ENCODE results near the gene CD207. TPM values are rescaled to one million over a fixed set of nuclear protein-coding genes. Genes with fewer than 3 reads are reported as not detected.

Gene CD207
- total and polyA plus RNA-seq, 9 donors = 0.06 to 0.69 (median 0.12) TPM; not detected in 3

DNA sequence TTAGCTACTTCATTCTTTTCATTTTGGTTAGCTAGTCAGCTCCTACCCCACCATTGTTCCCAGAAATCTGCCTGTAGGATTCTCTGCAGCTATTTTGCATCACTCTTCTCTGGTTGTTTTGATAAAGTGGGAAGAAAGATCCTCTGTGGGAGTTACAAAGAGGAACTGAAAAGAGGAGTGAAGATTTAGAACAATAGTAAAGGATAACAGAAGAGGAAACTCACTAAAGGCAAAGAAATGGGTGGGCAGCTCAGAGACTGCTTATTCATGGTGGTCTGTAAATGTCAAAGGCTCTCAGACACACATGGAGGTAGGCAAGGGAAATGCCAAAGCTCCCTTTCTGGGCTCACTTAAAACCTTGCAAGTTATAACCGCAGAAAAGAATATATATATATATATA lies 17.2 kb upstream of the CD207 start:
- Histone ChIP-seq H3K27me3 (ENCODE audit: control insufficient read depth, insufficient read depth, low read length) (peaks cover 4% of the 10 kb centered on the region), H3K27ac (ENCODE audit: low read length) (no peak overlapping the region), H3K36me3 (ENCODE audit: control insufficient read depth, insufficient read depth, low read length) (no peaks in the 10 kb centered on the region), H3K9me3 (replicated peaks; ENCODE audit: control insufficient read depth, low read depth, low read length) (no peaks in the 10 kb centered on the region), H3K4me3 (ENCODE audit: low read length) (no peak overlapping the region), H3K4me1 (ENCODE audit: control insufficient read depth, insufficient read depth, low read length) (no peaks in the 10 kb centered on the region)
- no peak for DNase-seq
- WGBS (ENCODE audit: insufficient coverage) = no CpG with 5 or more reads among the region's 1 CpG

DNA sequence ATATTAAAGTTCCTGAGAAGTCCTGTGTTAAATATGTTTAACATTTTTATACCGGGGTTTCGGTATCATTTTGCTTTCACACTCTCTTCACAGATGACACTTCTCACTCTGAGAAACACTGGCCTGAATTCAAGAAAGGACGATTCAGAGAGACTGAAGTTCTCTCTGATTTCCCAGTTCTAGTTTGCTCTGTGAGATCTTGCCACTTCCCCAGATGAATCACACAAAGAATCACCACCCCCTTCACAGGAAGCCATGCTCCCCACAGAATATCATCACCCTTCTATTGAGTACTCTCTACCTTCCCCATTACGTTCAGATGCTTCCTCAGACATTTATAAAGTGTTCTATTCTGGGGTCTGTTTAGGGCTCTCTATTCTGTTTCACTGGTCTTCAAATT lies 16.1 kb upstream of the CD207 start:
- WGBS (ENCODE audit: insufficient coverage) = 17% methylated on average over 1 of the region's 4 CpGs
- Histone ChIP-seq H3K36me3 (ENCODE audit: control insufficient read depth, insufficient read depth, low read length) (no peaks in the 10 kb centered on the region), H3K4me1 (ENCODE audit: control insufficient read depth, insufficient read depth, low read length) (no peaks in the 10 kb centered on the region), H3K9me3 (replicated peaks; ENCODE audit: control insufficient read depth, low read depth, low read length) (no peaks in the 10 kb centered on the region), H3K27me3 (ENCODE audit: control insufficient read depth, insufficient read depth, low read length) (peaks cover 2% of the 10 kb centered on the region), H3K27ac (ENCODE audit: low read length) (no peak overlapping the region), H3K4me3 (ENCODE audit: low read length) (no peak overlapping the region)
- no peak for DNase-seq

DNA sequence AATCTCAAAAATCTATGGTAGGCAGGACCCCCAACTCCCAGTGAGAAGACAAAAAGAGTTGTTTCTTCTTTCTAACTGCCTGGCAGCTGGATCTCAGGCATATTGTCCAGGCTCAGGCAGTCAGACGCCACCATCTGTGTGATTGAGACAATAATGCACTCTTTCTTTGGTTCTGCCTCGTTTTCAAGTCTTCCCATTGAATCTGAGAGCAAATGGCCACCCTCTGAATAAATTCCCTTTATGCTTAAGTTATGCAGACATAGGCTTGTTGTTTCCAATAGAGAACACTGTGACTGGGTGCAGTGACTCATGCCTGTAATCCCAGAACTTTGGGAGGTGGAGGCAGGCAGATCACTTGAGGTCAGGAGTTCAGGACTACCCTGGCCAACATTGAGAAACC lies 15.3 kb upstream of the CD207 start:
- no peaks in the 10 kb centered on the region for H3K36me3 ChIP-seq (ENCODE audit: control insufficient read depth, insufficient read depth, low read length)
- no peaks in the 10 kb centered on the region for H3K9me3 ChIP-seq (replicated peaks; ENCODE audit: control insufficient read depth, low read depth, low read length)
- H3K27me3 ChIP-seq (ENCODE audit: control insufficient read depth, insufficient read depth, low read length) = no peaks in the 10 kb centered on the region
- no peak overlapping the region for H3K4me3 ChIP-seq (ENCODE audit: low read length)
- WGBS (ENCODE audit: insufficient coverage) = 45% methylated on average over 1 of the region's 2 CpGs
- H3K27ac ChIP-seq (ENCODE audit: low read length) = no peak overlapping the region
- no peaks in the 10 kb centered on the region for H3K4me1 ChIP-seq (ENCODE audit: control insufficient read depth, insufficient read depth, low read length)
- no peak for DNase-seq

DNA sequence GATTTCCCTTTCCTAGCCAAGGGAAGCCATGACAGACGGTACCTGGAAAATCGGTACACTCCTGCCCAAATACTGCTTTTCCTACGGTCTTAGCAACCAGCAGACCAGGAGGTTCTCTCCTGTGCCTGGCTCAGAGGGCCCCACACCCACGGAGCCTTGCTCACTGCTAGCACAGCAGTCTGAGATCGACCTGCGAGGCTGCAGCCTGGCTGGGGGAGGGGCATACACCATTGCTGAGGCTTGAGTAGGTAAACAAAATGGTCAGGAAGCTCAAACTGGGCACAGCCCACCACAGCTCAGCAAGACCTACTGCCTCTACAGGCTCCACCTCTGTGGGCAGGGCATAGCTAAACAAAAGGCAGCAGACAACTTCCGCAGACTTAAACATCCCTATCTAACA lies 6.8 kb upstream of the CD207 start:
- Histone ChIP-seq H3K27ac (ENCODE audit: low read length) (no peak overlapping the region), H3K4me3 (ENCODE audit: low read length) (no peak overlapping the region), H3K4me1 (ENCODE audit: control insufficient read depth, insufficient read depth, low read length) (no peaks in the 10 kb centered on the region), H3K9me3 (replicated peaks; ENCODE audit: control insufficient read depth, low read depth, low read length) (no peaks in the 10 kb centered on the region), H3K27me3 (ENCODE audit: control insufficient read depth, insufficient read depth, low read length) (no peaks in the 10 kb centered on the region), H3K36me3 (ENCODE audit: control insufficient read depth, insufficient read depth, low read length) (no peaks in the 10 kb centered on the region)
- DNase-seq = no peak
- WGBS (ENCODE audit: insufficient coverage) = 83% methylated on average over 7 of the region's 7 CpGs

DNA sequence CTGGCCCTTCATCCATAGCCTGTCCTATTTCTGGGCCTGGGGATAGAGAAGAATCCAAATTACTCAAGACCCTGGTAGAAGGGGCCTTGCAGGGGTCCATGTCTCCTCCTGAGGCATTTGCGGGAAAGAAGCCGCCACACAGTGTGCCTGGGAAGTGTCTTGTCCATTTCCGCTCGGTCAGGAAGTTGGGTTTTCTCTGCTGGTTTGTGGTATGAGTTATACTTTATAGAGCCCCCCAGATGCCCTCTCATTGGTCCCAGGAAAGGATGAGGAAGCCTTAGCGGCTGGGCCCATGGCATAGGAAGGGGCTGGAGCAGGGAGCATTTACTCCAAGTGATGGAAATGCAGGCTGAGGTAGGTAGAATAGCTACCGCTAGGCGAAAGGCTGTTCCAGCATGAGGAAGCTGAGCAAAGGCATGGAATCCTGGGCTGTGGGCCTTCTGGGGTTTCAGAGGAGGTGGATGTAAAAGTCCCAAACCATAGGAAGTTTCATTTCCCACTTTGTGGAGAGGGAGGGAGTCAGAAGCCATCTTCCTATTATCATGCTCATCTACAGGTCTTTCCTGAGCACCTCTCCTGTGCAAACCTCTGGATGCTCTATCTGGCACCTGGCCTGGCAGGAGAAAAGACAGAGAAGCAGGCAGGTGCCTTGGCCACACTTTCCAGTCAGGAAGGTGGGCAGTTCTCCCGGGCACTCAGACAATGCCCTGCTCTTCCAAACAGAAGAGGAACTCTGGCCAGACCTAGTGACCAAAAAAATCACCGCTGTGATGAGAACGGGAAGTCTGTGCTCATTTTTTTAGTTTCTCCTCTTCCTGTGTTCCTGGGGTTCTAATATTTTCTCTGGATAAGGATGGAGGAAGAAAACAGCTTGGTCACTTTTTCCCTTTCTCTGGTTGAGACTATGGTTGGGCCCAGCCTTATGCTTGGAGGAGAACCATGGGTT lies 2.6 kb upstream of the CD207 start:
- no peak for DNase-seq
- H3K36me3 ChIP-seq (ENCODE audit: control insufficient read depth, insufficient read depth, low read length) = no peaks in the 10 kb centered on the region
- no peak overlapping the region for H3K4me3 ChIP-seq (ENCODE audit: low read length)
- peaks cover 2% of the 10 kb centered on the region for H3K27me3 ChIP-seq (ENCODE audit: control insufficient read depth, insufficient read depth, low read length)
- 88% methylated on average over 7 of the region's 10 CpGs for WGBS (ENCODE audit: insufficient coverage)
- H3K27ac ChIP-seq (ENCODE audit: low read length) = no peak overlapping the region
- no peaks in the 10 kb centered on the region for H3K9me3 ChIP-seq (replicated peaks; ENCODE audit: control insufficient read depth, low read depth, low read length)
- no peaks in the 10 kb centered on the region for H3K4me1 ChIP-seq (ENCODE audit: control insufficient read depth, insufficient read depth, low read length)

DNA sequence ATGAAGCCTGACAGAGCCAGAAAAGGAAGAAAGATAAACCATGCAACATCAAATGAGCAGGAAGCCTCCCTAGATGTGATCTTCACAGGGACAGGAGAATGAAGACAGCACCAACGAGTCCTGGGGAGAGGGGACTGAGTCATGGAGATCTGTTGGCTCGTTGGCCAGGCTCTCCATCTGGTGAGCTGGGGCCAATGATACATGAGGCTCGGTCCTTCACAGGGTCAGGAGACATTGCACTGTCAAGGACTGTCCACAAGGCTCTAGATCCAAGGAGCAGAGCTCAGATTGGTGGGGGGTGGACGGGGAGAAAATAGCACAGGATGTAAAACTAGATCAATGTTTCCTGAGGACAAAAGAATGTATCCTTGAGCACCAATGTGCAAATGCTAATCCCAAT lies 735 bp downstream of the CD207 start:
- WGBS (ENCODE audit: insufficient coverage) = 88% methylated on average over 2 of the region's 4 CpGs
- DNase-seq = no peak

DNA sequence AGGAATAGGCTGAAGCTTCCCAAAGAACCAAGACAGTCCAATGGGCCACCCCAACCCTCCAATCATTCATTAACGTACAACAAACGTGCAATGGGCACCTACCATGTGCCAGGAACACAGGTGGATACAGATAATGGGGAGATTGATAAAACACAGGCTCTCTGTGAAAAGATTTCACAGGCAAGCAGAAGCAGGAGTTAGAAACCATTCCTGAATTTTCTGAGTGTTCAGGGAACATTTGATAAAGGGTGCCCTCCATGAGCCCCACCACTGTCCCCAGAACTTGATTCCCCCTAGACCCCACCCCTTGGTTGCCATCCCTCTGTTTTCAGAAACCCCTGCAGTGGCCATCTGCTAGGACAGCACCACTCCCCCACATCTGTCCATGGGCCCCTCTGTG lies 1.5 kb downstream of the CD207 start:
- Histone ChIP-seq H3K9me3 (replicated peaks; ENCODE audit: control insufficient read depth, low read depth, low read length) (no peaks in the 10 kb centered on the region), H3K27ac (ENCODE audit: low read length) (no peak overlapping the region), H3K27me3 (ENCODE audit: control insufficient read depth, insufficient read depth, low read length) (peaks cover 7% of the 10 kb centered on the region), H3K4me1 (ENCODE audit: control insufficient read depth, insufficient read depth, low read length) (peaks cover 10% of the 10 kb centered on the region), H3K4me3 (ENCODE audit: low read length) (no peak overlapping the region), H3K36me3 (ENCODE audit: control insufficient read depth, insufficient read depth, low read length) (no peaks in the 10 kb centered on the region)
- DNase-seq = no peak
- no CpG with 5 or more reads among the region's 2 CpGs for WGBS (ENCODE audit: insufficient coverage)

More for the DNA sequence above, 735 bp downstream of the CD207 start:
- H3K36me3 ChIP-seq (ENCODE audit: control insufficient read depth, insufficient read depth, low read length) = no peaks in the 10 kb centered on the region
- no peak overlapping the region for H3K27ac ChIP-seq (ENCODE audit: low read length)
- H3K4me3 ChIP-seq (ENCODE audit: low read length) = no peak overlapping the region
- H3K4me1 ChIP-seq (ENCODE audit: control insufficient read depth, insufficient read depth, low read length) = peaks cover 10% of the 10 kb centered on the region
- H3K27me3 ChIP-seq (ENCODE audit: control insufficient read depth, insufficient read depth, low read length) = peaks cover 7% of the 10 kb centered on the region
- no peaks in the 10 kb centered on the region for H3K9me3 ChIP-seq (replicated peaks; ENCODE audit: control insufficient read depth, low read depth, low read length)

DNA sequence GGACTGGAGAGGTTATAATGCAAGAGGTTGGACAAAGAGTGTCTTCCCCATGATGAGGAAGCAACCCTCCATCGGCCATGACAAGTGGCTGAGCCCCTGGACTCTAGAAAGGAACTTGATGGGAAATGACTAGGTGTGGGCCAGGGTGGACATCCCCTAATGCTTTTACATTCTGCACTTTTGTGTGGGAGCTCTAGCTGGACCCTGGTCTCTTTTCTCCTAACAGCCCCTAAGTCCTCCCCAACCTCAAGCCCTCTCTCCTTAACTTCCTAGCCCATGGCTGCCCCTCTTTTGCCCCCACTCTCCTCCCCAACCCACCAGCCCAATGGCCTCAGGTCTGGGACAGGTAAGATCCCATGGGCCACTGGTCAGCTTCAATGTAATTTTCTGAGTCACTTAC lies 2.4 kb downstream of the CD207 start:
- Histone ChIP-seq H3K4me3 (ENCODE audit: low read length) (no peak overlapping the region), H3K36me3 (ENCODE audit: control insufficient read depth, insufficient read depth, low read length) (no peaks in the 10 kb centered on the region), H3K4me1 (ENCODE audit: control insufficient read depth, insufficient read depth, low read length) (peaks cover 13% of the 10 kb centered on the region), H3K27me3 (ENCODE audit: control insufficient read depth, insufficient read depth, low read length) (peaks cover 7% of the 10 kb centered on the region), H3K9me3 (replicated peaks; ENCODE audit: control insufficient read depth, low read depth, low read length) (no peaks in the 10 kb centered on the region), H3K27ac (ENCODE audit: low read length) (no peak overlapping the region)
- 100% methylated on average over 1 of the region's 1 CpG for WGBS (ENCODE audit: insufficient coverage)
- DNase-seq = no peak

DNA sequence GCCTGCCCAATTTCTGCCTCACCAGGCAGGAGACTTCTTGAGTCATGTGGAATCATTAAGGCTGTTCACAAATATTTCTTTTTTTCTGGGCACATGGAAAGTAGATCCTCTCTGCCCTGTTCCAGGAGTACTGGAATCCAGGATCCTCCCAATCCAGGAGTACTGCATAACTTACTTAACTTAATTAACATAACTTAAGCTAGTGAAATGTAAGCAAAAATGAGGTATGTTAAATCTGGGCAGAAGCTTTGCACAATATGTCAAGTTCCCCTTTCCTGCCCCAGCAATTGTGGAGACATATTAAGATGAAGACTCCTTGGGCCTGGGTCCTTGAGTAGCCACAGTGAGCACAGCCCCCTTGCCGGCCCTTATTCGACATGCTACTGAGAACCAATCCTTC lies 3.2 kb downstream of the CD207 start:
- H3K27me3 ChIP-seq (ENCODE audit: control insufficient read depth, insufficient read depth, low read length) = peaks cover 7% of the 10 kb centered on the region
- H3K4me3 ChIP-seq (ENCODE audit: low read length) = no peak overlapping the region
- 100% methylated on average over 1 of the region's 2 CpGs for WGBS (ENCODE audit: insufficient coverage)
- no peaks in the 10 kb centered on the region for H3K36me3 ChIP-seq (ENCODE audit: control insufficient read depth, insufficient read depth, low read length)
- no peak overlapping the region for H3K27ac ChIP-seq (ENCODE audit: low read length)
- no peak for DNase-seq
- peaks cover 17% of the 10 kb centered on the region for H3K4me1 ChIP-seq (ENCODE audit: control insufficient read depth, insufficient read depth, low read length)
- H3K9me3 ChIP-seq (replicated peaks; ENCODE audit: control insufficient read depth, low read depth, low read length) = no peaks in the 10 kb centered on the region

DNA sequence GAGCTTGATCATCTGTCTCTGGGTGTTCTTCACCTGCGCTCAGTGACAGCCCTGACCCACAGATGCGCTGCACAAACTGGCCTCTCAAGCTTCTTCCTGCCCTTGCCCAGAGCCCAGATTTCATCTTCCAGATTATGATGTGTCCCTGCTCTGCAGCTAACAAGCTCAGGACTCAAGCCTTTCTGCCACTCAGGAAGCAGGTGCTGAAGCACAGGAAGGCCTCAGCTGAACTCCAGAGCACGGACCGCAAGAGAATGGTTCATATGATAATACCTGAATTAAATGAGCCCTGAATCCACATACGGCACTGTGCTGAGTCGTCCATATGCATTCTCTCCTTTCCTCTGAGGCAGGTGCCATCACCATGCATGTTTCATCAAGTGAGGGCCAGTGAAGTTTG lies 3.8 kb downstream of the CD207 start:
- H3K27me3 ChIP-seq (ENCODE audit: control insufficient read depth, insufficient read depth, low read length) = peaks cover 7% of the 10 kb centered on the region
- H3K36me3 ChIP-seq (ENCODE audit: control insufficient read depth, insufficient read depth, low read length) = no peaks in the 10 kb centered on the region
- H3K27ac ChIP-seq (ENCODE audit: low read length) = no peak overlapping the region
- no peak for DNase-seq
- H3K4me3 ChIP-seq (ENCODE audit: low read length) = no peak overlapping the region
- H3K4me1 ChIP-seq (ENCODE audit: control insufficient read depth, insufficient read depth, low read length) = peaks cover 17% of the 10 kb centered on the region
- WGBS (ENCODE audit: insufficient coverage) = 70% methylated on average over 6 of the region's 6 CpGs
- no peaks in the 10 kb centered on the region for H3K9me3 ChIP-seq (replicated peaks; ENCODE audit: control insufficient read depth, low read depth, low read length)
